GM12892 (cell line): Measurements from ENCODE around the gene KMT2A.

Experiments
- POLR2A ChIP-seq: IDR thresholded peaks from 2 replicates; pipeline ENCODE4 v1.6.1; 2011; ENCODE audit warnings: low read depth, low read length, control low read depth
- POLR2AphosphoS5 ChIP-seq: IDR thresholded peaks from 2 replicates; pipeline ENCODE4 v1.6.1; 2011; ENCODE audit warnings: low read depth, low read length, control low read depth
- TAF1 ChIP-seq: IDR thresholded peaks from 2 replicates; pipeline ENCODE4 v1.6.1; 2011; ENCODE audit warnings: low read depth, mild to moderate bottlenecking, control low read depth, low read length, borderline replicate concordance

- no peak for TF ChIP-seq POLR2AphosphoS5
- TF ChIP-seq TAF1 = no peak
- TF ChIP-seq POLR2A = no peak
Observed at GRCh38 chr11:118570787-118571186, 134.5 kb downstream of the KMT2A start.
